C4-2B (cell line): ENCODE data around the gene CDCA3.

Source experiments
- ZFX ChIP-seq: fragments of 450-650 bp; IDR thresholded peaks from 2 replicates; pipeline ENCODE4 v1.6.1; 2017
- TF ChIP-seq, protein P1 (sequence below): fragments of 450-650 bp; conservative IDR thresholded peaks from 2 replicates; pipeline ENCODE4 v1.5.1; 2017; ENCODE audit warnings: mild to moderate bottlenecking

DNA sequence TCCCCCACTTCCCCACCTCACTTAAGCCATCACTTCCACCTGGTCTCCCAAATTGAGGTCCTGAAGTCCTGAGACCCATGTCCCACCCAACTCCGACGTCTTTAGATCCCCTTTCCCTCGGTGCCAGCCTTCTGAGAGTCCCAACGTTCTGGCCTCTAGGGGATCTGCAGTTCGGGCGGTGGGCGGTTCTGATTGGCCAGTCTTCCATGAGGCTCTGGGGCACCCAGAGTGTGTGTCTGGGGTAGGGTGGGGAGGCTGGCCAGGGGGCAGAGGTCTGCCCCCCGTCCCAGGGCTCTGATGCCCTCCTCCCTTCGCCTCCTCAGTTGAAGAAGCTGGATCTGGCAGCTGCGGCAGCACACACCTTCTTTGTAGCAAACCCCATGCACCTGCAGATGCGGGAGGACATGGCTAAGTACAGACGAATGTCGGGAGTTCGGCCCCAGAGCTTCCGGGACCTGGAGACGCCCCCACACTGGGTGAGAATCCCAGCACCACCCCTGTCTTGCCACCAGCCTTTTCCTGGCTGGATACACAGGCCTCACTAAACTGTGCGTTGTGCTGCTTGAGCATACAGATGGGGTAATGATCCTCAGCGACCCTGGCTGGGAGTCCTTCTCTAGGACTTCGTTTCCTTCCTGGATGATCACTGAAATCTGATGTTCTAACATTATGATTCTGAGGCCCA lies 21.4 kb downstream of the CDCA3 start:
- TF ChIP-seq, protein P1, sequence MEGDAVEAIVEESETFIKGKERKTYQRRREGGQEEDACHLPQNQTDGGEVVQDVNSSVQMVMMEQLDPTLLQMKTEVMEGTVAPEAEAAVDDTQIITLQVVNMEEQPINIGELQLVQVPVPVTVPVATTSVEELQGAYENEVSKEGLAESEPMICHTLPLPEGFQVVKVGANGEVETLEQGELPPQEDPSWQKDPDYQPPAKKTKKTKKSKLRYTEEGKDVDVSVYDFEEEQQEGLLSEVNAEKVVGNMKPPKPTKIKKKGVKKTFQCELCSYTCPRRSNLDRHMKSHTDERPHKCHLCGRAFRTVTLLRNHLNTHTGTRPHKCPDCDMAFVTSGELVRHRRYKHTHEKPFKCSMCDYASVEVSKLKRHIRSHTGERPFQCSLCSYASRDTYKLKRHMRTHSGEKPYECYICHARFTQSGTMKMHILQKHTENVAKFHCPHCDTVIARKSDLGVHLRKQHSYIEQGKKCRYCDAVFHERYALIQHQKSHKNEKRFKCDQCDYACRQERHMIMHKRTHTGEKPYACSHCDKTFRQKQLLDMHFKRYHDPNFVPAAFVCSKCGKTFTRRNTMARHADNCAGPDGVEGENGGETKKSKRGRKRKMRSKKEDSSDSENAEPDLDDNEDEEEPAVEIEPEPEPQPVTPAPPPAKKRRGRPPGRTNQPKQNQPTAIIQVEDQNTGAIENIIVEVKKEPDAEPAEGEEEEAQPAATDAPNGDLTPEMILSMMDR = no peak
- TF ChIP-seq ZFX = no peak
